Sciatic nerve (tissue), 2 donors: ENCODE data around the gene INMT. TPM values are rescaled to one million over a fixed set of nuclear protein-coding genes. Genes with fewer than 3 reads are reported as not detected.

Experiments used
- ATAC-seq: fragments of 200-7000 bp; cut with Tn5 transposase; one replicate; pipeline ENCODE4 v1.9.1; 2020; ENCODE audit warnings: mild to moderate bottlenecking, moderate library complexity
- DNase-seq: peaks from one replicate; pipeline ENCODE4 v3.0.0-alpha.2; 2020; ENCODE audit warnings: low spot score
- intact Hi-C: fragments of 100-400 bp; cut with DNase I; formaldehyde crosslinking; loops from one replicate; pipeline ENCODE4 v1.14.2; 2022
- total RNA-seq: library from RNA; stranded (reverse); fragmentation: NEBNext Ultra II Directional; extraction: Animal tissue kit (Norgen Biotek cat#: 25700); gene quantifications from one replicate; pipeline ENCODE4 v1.2.1, GENCODE V29; 2021
- donor health status: DM: no; HTN: no; CAD: no.
- donor health status: DM: no; HTN: no; CAD: no.

The INMT gene
- total RNA-seq, 1 donor from 2014 or later: 131 TPM

- intact Hi-C loops: no loop called here
- DNase-seq (no peak), ATAC-seq (no peak)
Measured at GRCh38 chr7:30726296-30727006, 25.5 kb upstream of the INMT start.

DNA sequence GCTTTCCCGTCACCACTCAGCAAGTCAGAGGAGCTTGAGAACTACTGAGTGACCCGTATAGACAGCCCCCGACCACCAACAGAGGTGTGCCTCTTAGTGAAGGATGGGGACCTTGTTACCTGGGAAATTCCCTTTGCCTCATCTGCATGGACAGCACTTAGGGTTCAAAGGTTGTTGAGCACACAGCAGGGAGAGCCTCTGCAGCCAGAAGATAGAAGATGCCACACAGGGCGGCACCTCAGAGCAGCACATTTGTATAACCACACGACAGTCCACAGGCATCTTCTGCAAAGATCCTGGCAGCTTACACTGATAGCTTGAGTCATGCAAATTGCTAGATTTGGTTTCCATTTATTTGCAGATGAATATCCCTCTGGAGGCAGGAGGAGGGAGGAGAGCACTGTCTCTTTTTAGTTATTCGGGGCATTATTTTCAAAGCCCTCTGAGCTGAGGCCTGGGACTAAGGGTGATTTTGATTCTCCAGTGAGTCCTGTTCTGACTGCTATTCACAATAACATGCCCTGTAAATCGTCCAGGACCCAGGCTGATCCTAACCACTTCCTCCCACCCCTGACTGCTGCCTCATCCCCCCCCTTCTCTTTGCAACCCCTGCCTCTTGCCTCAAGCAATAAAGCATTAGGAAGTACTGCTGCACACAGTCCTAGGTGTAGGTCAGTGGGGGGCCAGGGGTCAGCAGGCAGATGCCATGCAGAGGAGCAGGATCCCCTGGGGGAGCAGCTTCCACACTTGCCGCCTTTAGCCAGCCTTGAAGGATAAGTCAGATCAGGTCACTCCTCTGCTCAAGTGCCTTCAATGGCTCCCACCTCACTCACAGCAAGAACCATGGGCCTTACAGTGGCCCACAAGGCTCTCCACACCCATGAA is 24.6 kb upstream of the INMT start:
- no peak for DNase-seq
- intact Hi-C loops: no loop called here
- no peak for ATAC-seq

DNA sequence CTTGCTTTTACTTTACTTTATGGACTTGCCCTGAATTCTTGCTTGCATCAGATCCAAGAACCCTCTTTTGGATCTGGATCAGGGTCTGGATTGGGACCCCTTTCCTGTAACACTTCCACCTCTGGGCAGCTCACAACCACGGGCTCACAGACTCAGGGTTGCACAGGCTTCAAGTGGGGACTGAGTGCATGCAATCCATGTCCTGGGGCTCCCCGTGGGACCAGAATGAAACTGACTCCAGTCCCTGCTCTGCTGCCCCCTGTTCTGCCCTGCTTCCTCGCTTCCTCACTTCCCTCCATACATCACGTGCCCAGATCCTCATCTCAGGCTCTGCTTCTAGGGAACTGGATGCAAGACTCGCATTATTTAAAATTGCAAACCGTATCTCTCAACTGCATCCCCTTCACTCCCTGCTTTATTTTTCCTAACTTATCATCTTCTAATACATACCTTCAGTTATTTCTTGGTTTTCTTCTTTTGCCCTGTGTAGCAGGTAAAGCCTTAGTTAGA is 23.3 kb upstream of the INMT start:
- intact Hi-C loops: no loop called here
- DNase-seq: no peak
- ATAC-seq: no peak

DNA sequence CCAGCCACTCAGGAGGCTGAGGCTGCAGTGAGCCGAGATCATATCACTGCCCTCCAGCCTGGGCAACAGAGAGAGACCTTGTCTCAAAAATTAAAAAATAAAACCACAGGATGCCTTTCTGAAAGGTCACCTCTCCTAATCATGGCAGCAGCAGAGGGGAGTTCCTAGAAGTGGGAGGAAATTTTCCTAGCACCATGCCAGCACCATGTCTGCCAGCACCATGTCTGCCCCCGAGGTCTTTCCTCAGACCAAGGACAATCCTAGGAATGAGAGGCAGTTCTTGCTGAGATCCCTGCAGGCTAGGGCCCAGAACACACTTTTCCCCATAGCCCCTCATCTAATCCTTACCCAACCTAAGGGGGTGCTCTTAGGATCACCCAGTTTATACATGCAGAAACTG is 22.3 kb upstream of the INMT start:
- no peak for ATAC-seq
- no peak for DNase-seq
- intact Hi-C loops: no loop called here

DNA sequence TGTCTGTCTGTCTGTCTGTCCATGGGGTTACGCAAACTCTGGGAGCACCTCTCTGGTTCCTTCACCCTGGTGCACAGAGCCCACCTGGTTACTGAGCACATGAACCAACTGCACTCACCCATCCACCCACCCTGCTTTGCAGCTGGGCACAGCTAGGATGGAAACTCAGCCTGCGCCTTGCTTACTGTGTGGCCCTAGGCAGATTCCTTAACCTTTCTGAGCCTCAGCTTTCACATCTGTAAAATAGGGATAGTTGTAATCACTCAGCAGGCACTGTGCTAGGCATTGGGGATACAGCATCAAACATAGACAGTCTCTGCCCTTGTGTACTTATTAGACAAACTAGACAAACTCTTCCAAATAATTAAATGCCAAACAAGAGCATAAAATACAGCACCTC is 21.8 kb upstream of the INMT start:
- ATAC-seq (no peak), DNase-seq (no peak)
- intact Hi-C loops: no loop called here

DNA sequence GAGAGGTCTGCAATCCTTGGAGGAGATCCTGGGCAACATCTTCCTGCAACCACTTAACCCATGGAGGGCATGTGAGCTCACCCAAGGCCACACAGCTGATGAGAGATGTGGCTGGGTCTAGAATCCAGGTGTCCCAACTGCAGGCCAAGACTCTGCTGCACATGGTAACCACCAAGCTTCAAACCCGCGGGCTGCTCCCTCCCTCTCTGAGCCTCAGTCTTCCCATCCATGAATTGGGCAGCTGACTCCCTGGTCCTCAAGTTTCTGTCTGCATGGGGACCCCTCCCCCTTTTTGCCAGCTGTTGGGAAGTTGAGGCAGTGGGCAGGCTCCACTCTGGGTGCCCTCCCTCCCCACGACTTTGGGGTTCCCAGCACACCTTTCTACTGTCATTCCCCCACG is 20.9 kb upstream of the INMT start:
- no peak for DNase-seq
- intact Hi-C loops: no loop called here
- no peak for ATAC-seq

DNA sequence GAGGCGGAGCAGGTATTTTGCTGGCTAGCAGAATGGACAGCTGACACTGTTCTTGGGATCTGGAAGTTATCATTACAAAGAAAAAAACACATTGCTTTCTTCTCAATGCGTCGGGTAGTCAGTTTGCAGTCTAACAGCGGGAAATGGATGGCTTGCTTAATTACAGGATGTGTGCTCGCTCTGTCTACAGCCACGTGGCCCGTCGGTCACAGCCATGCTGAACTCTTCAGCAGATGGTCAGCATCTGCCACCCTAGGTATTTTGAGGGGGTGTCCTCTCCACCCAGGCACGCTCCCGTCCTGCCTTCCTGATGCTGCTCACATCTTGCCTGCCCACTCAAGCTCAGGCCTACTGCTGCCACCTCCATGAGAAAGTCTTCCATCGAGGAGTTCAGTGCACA is 20.4 kb upstream of the INMT start:
- intact Hi-C loops: no loop called here
- DNase-seq: no peak
- no peak for ATAC-seq

DNA sequence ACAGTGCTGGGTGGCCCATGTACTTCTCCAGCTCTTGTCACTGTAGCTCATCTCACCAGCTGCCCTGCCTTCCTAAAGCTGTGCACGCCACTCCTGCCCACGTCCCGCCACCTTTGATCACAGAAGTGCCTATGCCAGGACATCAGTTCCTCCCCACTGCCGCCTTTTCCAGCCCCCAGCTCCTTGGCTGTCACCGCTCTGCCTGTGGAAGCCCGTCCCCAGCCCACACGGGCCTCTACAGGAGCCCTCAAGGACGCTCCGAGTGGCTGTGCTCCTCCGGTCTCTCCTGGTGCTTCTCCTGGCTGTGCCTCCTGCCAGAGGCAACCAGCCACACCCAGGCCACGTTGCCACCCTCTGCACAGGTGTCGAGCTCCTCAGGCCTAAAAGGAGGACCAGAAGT is 19.3 kb upstream of the INMT start:
- no peak for ATAC-seq
- DNase-seq: no peak
- intact Hi-C loops: no loop called here

- ATAC-seq (no peak), DNase-seq (no peak)
- intact Hi-C loops: no loop called here
Measured at GRCh38 chr7:30733216-30733615, 18.7 kb upstream of the INMT start.

DNA sequence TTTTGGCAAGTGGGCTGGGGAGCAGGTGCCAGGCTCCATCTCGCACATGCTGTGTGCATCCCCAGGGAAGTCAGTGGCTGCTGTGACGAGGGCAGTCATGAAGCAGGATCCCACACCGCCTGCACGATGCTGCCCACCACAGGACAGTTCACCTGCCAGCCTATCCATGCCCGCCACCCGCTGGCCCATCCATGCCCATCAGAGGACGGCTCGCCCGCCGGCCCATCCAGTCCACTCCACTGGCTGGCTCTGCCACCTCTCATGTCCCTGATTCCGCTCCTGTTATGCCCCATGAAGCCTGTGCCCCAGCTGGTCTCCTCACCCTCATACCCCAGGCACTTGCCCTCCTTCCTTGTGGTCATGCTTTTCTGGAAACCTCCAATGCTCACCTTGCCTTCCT is 18.2 kb upstream of the INMT start:
- ATAC-seq (no peak), DNase-seq (no peak)
- intact Hi-C loops: no loop called here

- DNase-seq: no peak
- intact Hi-C loops: no loop called here
- ATAC-seq: no peak
Measured at GRCh38 chr7:30734497-30734896, 17.4 kb upstream of the INMT start.

GRCh38 chr7:30735631-30736030 is 16.3 kb upstream of the INMT start:
- DNase-seq (no peak), ATAC-seq (no peak)
- intact Hi-C loops: no loop called here

DNA sequence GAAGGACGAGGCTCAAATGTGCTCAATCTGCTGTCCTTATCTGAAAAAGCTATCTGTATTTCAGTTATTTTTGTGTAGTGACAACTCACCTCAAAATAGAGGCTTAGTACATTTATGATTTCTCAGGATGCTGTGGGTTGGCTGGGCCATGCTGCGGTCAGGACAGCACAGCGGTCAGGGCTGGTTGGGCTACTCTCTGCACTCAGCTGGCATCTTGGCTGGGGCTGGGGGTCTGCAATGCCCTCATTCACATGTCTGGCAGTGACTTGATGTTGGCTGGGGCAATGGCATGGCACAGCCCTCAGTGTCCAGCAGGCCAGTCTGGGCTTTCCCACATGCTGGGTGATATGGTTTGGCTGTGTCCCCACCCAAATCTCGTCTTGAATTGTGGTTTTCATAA is 15.6 kb upstream of the INMT start:
- ATAC-seq: no peak
- intact Hi-C loops: no loop called here
- DNase-seq: no peak

DNA sequence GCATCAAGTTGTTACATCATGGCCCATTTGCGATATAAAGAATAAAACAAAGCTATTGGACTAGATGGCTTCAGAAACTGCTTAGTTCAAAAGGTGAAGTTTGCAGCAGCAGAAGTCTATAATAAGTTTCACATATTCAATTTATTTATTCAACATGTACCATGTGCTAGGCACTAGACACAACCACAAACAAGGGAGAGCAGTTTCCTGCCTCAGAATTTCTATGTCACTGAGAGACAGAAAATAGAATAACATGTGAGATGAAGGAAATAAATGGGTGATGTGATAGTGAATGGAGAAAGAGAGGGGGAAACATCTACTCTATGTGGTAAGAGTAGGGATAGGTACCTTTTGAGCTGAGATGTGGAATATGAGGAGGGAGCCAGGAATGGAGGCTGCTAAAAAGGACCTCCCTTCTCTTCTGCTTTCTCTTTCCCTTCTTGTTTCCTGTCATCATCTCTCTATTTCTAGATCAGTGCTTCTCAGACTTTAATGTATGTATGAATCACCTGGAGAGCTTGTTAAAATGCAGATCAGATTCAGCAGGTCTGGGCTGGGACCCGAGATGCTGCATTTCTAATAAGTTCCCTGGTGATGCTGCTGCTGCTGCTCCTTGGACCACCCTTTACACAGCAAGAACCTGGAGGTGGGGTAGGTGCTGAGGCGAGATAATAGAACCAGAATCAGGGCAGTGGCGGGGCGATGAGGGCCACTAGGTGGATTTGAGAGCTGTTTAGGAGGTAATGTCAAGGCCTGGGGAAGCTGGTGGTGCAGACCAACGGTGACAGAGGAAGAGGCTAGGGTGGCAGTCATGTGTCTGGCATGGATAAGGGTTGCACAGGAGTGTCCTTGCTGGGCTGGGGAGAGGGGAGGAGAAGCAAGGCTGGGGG is 13.7 kb upstream of the INMT start:
- intact Hi-C loops: no loop called here
- no peak for ATAC-seq
- no peak for DNase-seq

DNA sequence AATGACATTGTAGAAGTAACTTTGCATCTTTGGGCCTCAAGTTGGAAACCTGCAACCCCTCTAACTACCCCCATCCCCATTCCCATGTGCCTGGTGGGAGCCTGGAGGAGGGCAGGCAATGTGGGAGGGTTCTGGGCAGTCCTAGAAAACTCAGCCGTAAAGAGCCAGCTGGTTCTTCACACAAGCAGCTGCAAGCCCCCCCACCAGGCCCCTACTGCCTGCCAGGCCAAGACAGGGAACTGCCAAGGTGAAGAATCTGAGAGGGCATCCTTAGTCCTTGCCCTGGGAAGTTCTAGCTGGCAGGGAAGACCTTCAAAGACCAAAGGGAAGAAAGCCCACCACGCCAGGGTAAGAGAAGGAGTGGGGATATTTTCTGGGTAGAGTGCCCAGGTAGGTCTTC is 12.2 kb upstream of the INMT start:
- intact Hi-C loops: no loop called here
- DNase-seq (no peak), ATAC-seq (no peak)

DNA sequence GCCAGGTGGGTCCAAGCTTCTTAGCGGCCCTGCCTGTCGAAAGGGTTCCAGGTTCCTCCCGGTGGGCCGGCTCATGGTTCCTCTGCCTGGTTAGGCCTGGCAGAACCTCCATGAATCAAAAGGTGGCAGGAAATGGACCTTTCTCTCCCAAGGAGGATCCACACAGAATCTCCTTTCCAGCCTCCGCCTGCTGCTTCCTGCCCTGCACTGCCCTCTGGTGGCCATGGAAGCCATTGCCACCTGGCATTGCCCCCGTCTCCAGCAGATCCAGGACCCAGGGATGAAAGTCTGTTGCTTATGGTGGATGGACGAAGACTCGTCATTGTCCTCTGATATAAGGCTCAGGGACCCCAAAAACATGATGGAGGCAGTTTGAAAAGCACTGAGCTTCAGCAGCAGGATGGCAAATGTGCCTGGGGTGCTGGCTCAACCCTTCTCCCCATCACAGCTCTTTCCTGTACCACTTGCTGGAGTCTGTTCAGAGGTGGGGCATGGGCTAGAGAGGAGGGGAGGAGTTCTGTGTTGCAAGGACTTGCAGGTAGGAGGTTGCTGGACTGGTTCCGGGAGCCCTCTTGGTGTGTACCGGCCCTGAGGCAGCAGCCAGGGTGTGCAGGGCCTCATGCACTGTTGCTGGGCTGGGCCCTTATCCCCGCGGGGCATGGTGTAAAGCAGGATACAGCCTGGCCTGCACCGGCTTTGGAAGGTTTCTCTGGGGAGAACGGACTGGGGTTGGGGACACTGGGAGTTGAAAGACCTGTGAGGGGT is 11.3 kb upstream of the INMT start:
- DNase-seq (peak; percentile 86), ATAC-seq (peak; percentile 78)
- intact Hi-C loops: no loop called here

DNA sequence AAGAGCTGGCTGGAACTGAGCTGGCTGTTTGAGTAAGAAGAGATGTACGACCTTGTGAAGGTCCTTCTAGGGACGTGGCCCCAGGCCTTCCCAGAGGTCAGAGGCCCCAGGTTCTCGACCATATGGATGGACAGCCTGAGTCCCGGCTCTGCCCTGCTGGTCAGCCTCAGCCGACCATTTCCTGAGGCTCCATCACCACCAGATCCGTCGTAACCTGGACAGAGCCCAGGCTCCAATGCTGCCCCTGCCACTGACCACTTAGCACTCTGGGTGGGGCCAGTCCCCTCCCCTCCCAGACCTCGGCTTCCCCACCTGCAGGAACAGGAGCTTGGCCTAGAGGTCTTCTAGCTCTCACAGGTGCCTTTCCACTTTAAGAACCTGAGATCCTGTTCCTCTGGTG is 10.6 kb upstream of the INMT start:
- intact Hi-C loops: no loop called here
- DNase-seq (no peak), ATAC-seq (no peak)

DNA sequence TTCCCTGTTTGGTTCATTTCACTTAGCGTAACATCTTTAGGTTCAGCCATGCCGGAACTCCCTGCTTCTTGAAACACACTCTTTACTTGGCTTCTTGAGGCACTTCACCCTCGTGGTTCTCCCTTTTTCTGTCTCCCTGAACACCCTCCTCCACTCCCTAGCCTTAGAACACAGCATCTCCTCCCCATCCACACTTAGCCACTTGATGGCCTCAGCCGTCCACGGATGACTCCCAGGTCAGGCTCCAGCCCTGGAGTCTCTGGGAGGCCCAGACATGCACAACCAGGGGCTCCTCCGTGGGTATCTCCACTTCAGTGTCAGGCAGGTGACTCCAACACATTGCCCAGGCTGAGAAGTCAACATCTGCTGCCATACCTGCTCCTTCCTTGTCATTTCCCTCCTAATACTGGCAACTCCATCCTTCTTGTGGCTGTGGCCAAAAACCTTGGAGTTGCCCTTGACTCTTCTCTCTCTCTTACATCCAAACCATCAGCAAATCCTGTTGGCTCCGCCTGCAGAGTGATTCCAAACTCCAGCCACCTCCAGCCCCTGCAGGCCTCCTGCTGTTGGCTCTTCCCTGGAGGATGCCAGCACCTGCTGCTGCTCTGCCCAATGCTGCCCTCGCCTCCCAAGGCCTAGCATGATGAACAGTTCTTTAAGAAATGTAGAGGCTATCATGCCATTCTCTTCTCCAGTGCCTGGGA is 8.4 kb upstream of the INMT start:
- intact Hi-C loops: no loop called here
- ATAC-seq: peak; percentile 74
- no peak for DNase-seq
